Naive thymus-derived CD4-positive, alpha-beta T cell (primary cell): Measurements from ENCODE around the gene ATP13A2. TPM values are rescaled to one million over a fixed set of nuclear protein-coding genes. Genes with fewer than 3 reads are reported as not detected.

Experiments used
- ATAC-seq: fragments of 150-1000 bp; cut with Tn5 transposase; 2 replicates; pipeline ENCODE4 v1.10.0; 2021; ENCODE audit warnings: mild to moderate bottlenecking, moderate library complexity
- CTCF ChIA-PET: fragments of 350-600 bp; sonication (Branson Sonifier 250); formaldehyde crosslinking; loops from one replicate; lab custom pipeline; 2021; ENCODE audit warnings: antibody characterized with exemption; lab: Charles Lee
- POLR2A ChIA-PET: fragments of 350-600 bp; sonication (Branson Sonifier 250); formaldehyde crosslinking; loops from one replicate; lab custom pipeline; 2021; ENCODE audit warnings: antibody characterized with exemption, inconsistent platforms; lab: Charles Lee
- DNase-seq, 9 donors: peaks; one replicate each; pipeline versions ENCODE4 v3.0.0 to v3.0.0-alpha.2; 2020 to 2022; ENCODE audit warnings: mixed read lengths in 1 of 9
- H3K27ac ChIP-seq: one replicate; pipeline ENCODE4 v1.7.0; 2013; ENCODE audit warnings: mild to moderate bottlenecking, low read depth, low read length, moderate library complexity
- H3K27me3 ChIP-seq, 2 donors: one replicate each; pipeline ENCODE4 v1.7.0; 2013; ENCODE audit warnings: low read length in 2 of 2, mild to moderate bottlenecking in 2 of 2, moderate library complexity in 2 of 2; ENCODE audit not compliant: control insufficient read depth in 2 of 2, insufficient read depth in 2 of 2
- H3K36me3 ChIP-seq, 3 experiments: 1 replicate in 2 of 3; 2 replicates in 1 of 3; pipeline ENCODE4 v1.7.0; 2013; ENCODE audit warnings: low read length in 3 of 3, mild to moderate bottlenecking in 3 of 3, moderate library complexity in 1 of 3; ENCODE audit not compliant: insufficient read depth in 3 of 3, control insufficient read depth in 2 of 3
- H3K4me1 ChIP-seq, 2 donors: one replicate each; pipeline ENCODE4 v1.7.0; 2013; ENCODE audit warnings: low read length in 2 of 2, mild to moderate bottlenecking in 2 of 2, moderate library complexity in 1 of 2; ENCODE audit not compliant: control insufficient read depth in 2 of 2, insufficient read depth in 2 of 2
- H3K4me3 ChIP-seq: 2 replicates; pipeline ENCODE4 v1.7.0; 2013; ENCODE audit warnings: mild to moderate bottlenecking, low read length
- H3K9me3 ChIP-seq, 3 experiments: 1 replicate in 2 of 3; 2 replicates in 1 of 3; pipeline ENCODE4 v1.7.0; 2013; ENCODE audit warnings: low read length in 3 of 3; ENCODE audit not compliant: control insufficient read depth in 2 of 3
- H3K27ac Mint-ChIP-seq, 9 donors: one replicate each; pipeline ENCODE4 v1.8.0; 2020 to 2022; ENCODE audit warnings: mixed read lengths in 9 of 9, mild to moderate bottlenecking in 8 of 9, moderate library complexity in 5 of 9, inconsistent platforms in 2 of 9
- H3K27me3 Mint-ChIP-seq, 5 donors: one replicate each; pipeline ENCODE4 v1.8.0; 2021 to 2022; ENCODE audit warnings: mixed read lengths in 5 of 5, mild to moderate bottlenecking in 1 of 5
- H3K36me3 Mint-ChIP-seq, 5 donors: one replicate each; pipeline ENCODE4 v1.8.0; 2020 to 2022; ENCODE audit warnings: mixed read lengths in 5 of 5, mild to moderate bottlenecking in 3 of 5, inconsistent platforms in 1 of 5
- H3K4me1 Mint-ChIP-seq, 7 donors: one replicate each; pipeline ENCODE4 v1.8.0; 2020 to 2022; ENCODE audit warnings: mixed read lengths in 7 of 7, mild to moderate bottlenecking in 3 of 7, inconsistent platforms in 1 of 7
- H3K4me3 Mint-ChIP-seq, 10 donors: one replicate each; pipeline ENCODE4 v1.8.0; 2020 to 2022; ENCODE audit warnings: mild to moderate bottlenecking in 10 of 10, mixed read lengths in 10 of 10, moderate library complexity in 6 of 10, inconsistent platforms in 2 of 10
- H3K9me3 Mint-ChIP-seq, 11 donors: one replicate each; pipeline ENCODE4 v1.8.0; 2020 to 2022; ENCODE audit warnings: mixed read lengths in 11 of 11, mild to moderate bottlenecking in 4 of 11, inconsistent platforms in 1 of 11, moderate library complexity in 1 of 11
- intact Hi-C, 2 donors: fragments of 100-400 bp; cut with micrococcal nuclease; formaldehyde crosslinking; loops; one replicate each; pipeline ENCODE4 v1.15.1; 2023
- polyA plus RNA-seq, 2 donors: library from polyadenylated mRNA; unstranded; fragments of 300-500 nt; fragmentation: Illumina TruSeq; gene quantifications; one replicate each; pipeline ENCODE4 v1.2.3, GENCODE V29; 2021
- total RNA-seq, 6 experiments: library from RNA in 5 of 6; stranded (reverse) in 5 of 6; gene quantifications; 1 replicate in 5 of 6; 2 replicates in 1 of 6; pipeline ENCODE4 v1.2.3 and lab custom pipeline; 2021 to 2026

ATP13A2 gene
- total and polyA plus RNA-seq, 7 experiments from 2014 or later = 25.6 to 59.1 (median 42.1) TPM

DNA sequence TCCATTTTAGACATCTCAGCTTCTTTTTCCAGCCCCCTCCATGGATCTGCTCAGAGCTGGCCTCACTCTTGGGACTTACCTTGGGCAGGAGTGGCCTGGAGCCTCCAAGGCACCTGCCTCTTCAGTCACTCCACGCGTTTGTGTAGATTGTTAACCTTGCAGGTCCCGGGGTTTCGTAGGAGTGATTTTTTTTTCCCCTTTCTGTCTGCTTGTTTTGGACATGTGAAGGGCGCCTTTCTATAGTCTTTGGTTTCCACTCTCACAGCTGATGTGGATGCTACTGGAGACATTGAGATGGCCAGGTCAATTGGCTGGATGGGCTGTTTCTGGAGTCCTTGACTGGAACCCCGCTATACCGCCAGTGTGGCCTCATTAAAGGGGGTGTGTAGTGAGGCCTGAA, 44.1 kb upstream of the ATP13A2 start:
- H3K4me3 ChIP-seq = no peak overlapping the region
- intact Hi-C loops = loop anchor here (2.0 to 10.0 kb wide), 4 partner anchors 151 to 1531 kb away; partner anchors contain the start of genes CASP9 (in 1 of the 2), RCC2 (in 1 of the 2) and SZRD1 (in 1 of the 2)
- DNase-seq (no peak), ATAC-seq (no peak)
- peak overlapping the region in 8 of 10 donors; percentile 22 to 64 (median 46) for H3K4me3 Mint-ChIP-seq
- H3K27ac ChIP-seq = no peak overlapping the region
- peaks cover 0 to 6% (median 1%) of the 10 kb centered on the region in 5 donors for H3K36me3 Mint-ChIP-seq
- ChIA-PET CTCF (no interaction called here), POLR2A (no interaction called here)
- H3K36me3 ChIP-seq = peaks cover 0 to 3% (median 0%) of the 10 kb centered on the region in 3 experiments
- peaks cover 0 to 14% (median 7%) of the 10 kb centered on the region in 5 donors for H3K27me3 Mint-ChIP-seq
- H3K4me1 Mint-ChIP-seq = peaks cover 7 to 37% (median 31%) of the 10 kb centered on the region in 7 donors
- no peaks in the 10 kb centered on the region for H3K27me3 ChIP-seq
- H3K4me1 ChIP-seq = peaks cover 13 to 14% of the 10 kb centered on the region in 2 donors
- H3K27ac Mint-ChIP-seq = no peak overlapping the region
- H3K9me3 Mint-ChIP-seq = peaks cover 0 to 1% (median 0%) of the 10 kb centered on the region in 11 donors
- H3K9me3 ChIP-seq = no peaks in the 10 kb centered on the region

DNA sequence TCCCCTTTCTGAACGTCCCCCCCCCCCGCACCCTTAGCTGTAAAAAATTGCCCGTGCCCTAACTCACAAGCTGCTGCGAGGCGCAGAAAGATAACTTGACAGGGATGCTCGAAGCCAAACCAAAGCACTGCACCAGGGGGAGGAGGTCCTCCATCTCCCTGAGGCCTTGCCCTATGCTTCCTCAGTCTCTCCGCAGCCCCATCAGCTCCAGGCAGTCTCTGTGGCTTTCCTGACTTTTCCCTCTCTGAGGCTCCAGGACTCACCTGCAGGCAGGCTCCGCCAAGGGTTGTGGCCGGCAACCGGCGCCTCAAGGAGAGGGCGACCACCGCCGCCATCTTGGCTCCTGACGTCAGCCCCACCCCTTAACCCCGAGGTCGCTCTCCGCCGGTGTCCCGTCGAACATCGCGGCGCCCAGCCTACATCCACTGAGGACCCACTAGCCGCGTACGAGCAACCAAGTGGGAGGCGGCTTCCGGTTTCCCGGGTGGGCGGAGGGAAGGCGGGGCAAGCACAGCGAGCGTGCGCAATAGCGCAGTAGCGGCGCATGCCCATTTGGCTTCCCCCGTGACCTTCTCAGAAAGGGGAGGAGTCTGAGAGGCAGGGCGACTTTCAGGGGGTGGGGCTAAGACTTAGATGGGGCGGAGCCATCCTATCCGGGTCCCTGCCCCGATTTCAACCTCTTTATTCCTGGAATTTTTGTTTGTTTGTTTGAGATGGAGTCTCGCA, 42.1 kb upstream of the ATP13A2 start, which contains the start of gene SDHB:
SDHB (minus strand) TSS at position 348 of the 726 bp plus-strand sequence; CDS start at position 335, 13 bp downstream.
- H3K27ac Mint-ChIP-seq = peak within 1 kb of the TSS; percentile 94 to 99 (median 97)
- peaks cover 0 to 6% (median 2%) of the 10 kb centered on the region in 5 donors for H3K36me3 Mint-ChIP-seq
- ChIA-PET CTCF (interaction anchor here (0.6 kb wide), 1 partner anchor 1356 kb away, joined by 3 read pairs; no protein-coding TSS in a partner anchor), POLR2A (interaction anchor here (0.6 to 1.3 kb wide), 7 partner anchors 9 to 181 kb away, joined by 3 to 4 read pairs (median 3); no protein-coding TSS in a partner anchor)
- peaks cover 0 to 10% (median 0%) of the 10 kb centered on the region in 3 experiments for H3K36me3 ChIP-seq
- peak within 1 kb of the TSS; percentile 87 to 99 (median 98) for H3K4me3 Mint-ChIP-seq
- H3K9me3 Mint-ChIP-seq = peaks cover 0 to 1% (median 0%) of the 10 kb centered on the region in 11 donors
- H3K9me3 ChIP-seq = no peaks in the 10 kb centered on the region
- peak; percentile 97 to 100 (median 100) for DNase-seq
- H3K27me3 ChIP-seq = no peaks in the 10 kb centered on the region
- ATAC-seq = peak; percentile 99
- H3K27ac ChIP-seq = peak within 1 kb of the TSS; percentile 81
- peaks cover 0 to 7% (median 6%) of the 10 kb centered on the region in 5 donors for H3K27me3 Mint-ChIP-seq
- H3K4me1 Mint-ChIP-seq = peaks cover 8 to 39% (median 33%) of the 10 kb centered on the region in 7 donors
- H3K4me1 ChIP-seq = peaks cover 13 to 14% of the 10 kb centered on the region in 2 donors
- H3K4me3 ChIP-seq = peak within 1 kb of the TSS; percentile 77
- intact Hi-C loops = loop anchor here (1.0 to 10.0 kb wide), 9 partner anchors 42 to 1529 kb away; partner anchors contain the start of genes ATP13A2 (in 1 of the 2), CASP9 (in 1 of the 2), RCC2 (in 1 of the 2) and SZRD1 (in 1 of the 2)

DNA sequence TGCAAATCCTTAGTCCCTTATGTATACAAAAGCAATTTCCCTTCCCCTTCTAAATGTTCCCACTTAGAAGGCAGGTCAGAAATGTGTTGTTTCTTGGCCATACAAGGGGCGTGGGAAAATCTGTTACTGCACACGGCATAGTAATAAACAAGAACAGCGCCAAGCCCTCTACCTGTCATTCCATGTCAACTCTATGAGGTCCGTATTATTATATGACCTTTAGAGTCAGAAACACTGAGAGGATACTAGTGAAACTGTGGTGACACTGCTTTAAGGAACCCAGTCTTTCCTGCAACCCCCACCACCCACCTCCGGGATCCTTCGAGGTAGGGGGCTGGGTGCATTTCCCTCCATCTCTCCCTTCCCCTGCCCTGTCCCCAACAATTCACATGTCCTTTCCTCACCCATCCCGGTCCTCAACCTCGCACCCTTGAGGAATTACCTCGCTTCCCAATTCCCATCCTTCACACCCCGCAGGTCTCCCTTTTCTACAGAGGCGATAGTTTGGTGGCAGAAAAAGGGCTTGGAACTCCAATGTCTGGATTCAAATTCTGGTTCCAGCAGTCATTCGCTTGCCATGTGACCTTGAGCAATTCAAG, 41.5 kb upstream of the ATP13A2 start:
- CTCF ChIA-PET = interaction anchor here (0.6 kb wide), 1 partner anchor 44 kb away, joined by 4 read pairs; no protein-coding TSS in a partner anchor
- intact Hi-C loops = loop anchor here in 1 of 2 donors (10.0 kb wide), 1 partner anchor 688 kb away; the partner anchor contains the start of gene SZRD1
- peaks cover 0 to 10% (median 0%) of the 10 kb centered on the region in 3 experiments for H3K36me3 ChIP-seq
- H3K9me3 Mint-ChIP-seq = peaks cover 0 to under 1% (median 0%) of the 10 kb centered on the region in 11 donors
- H3K4me1 Mint-ChIP-seq = peaks cover 8 to 41% (median 33%) of the 10 kb centered on the region in 7 donors
- peak overlapping the region; percentile 77 for H3K4me3 ChIP-seq
- H3K27me3 ChIP-seq = no peaks in the 10 kb centered on the region
- H3K4me1 ChIP-seq = peaks cover 13 to 14% of the 10 kb centered on the region in 2 donors
- no peaks in the 10 kb centered on the region for H3K9me3 ChIP-seq
- DNase-seq = no peak
- H3K27me3 Mint-ChIP-seq = peaks cover 0 to 3% (median 3%) of the 10 kb centered on the region in 5 donors
- peaks cover 0 to 6% (median 2%) of the 10 kb centered on the region in 5 donors for H3K36me3 Mint-ChIP-seq
- peak overlapping the region; percentile 81 for H3K27ac ChIP-seq
- no peak for ATAC-seq
- POLR2A ChIA-PET = interaction anchor here (0.6 to 1.3 kb wide), 6 partner anchors 9 to 155 kb away, joined by 3 to 4 read pairs (median 3); no protein-coding TSS in a partner anchor
- H3K4me3 Mint-ChIP-seq = peak overlapping the region; percentile 87 to 99 (median 98)
- H3K27ac Mint-ChIP-seq = peak overlapping the region; percentile 94 to 99 (median 97)

DNA sequence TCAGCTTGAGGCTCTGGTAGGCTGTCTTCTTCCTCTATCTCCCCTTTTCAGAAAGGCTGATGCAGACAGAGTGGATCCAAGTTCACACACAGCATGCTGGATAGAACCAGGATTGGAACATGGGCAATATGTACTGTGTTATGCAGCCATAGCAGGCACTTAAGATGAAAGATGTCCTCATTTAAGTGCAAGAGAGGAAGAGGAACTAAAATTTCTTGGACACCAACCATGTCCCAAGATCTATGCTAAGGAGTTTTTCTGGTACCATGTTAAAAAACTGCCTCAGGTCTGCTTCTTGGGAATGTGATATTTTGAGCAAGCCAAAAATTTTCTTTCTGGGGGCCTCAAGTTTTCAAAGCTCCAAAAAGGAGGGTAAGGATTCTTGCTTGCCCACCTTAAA, 40.9 kb upstream of the ATP13A2 start:
- H3K4me1 ChIP-seq = peaks cover 13 to 14% of the 10 kb centered on the region in 2 donors
- CTCF ChIA-PET = interaction anchor here (0.6 kb wide), 1 partner anchor 44 kb away, joined by 4 read pairs; no protein-coding TSS in a partner anchor
- peak overlapping the region in 7 of 9 donors; percentile 25 to 96 (median 65) for H3K27ac Mint-ChIP-seq
- H3K9me3 Mint-ChIP-seq = no peaks in the 10 kb centered on the region
- H3K36me3 Mint-ChIP-seq = peaks cover 0 to 6% (median 2%) of the 10 kb centered on the region in 5 donors
- POLR2A ChIA-PET = interaction anchor here (0.6 to 0.7 kb wide), 2 partner anchors 42 to 140 kb away, joined by 3 read pairs; no protein-coding TSS in a partner anchor
- ATAC-seq (no peak), DNase-seq (no peak)
- peaks cover 0 to 10% (median 0%) of the 10 kb centered on the region in 3 experiments for H3K36me3 ChIP-seq
- H3K27me3 ChIP-seq = no peaks in the 10 kb centered on the region
- H3K4me3 Mint-ChIP-seq = peak overlapping the region; percentile 61 to 99 (median 96)
- H3K27me3 Mint-ChIP-seq = no peaks in the 10 kb centered on the region
- no peaks in the 10 kb centered on the region for H3K9me3 ChIP-seq
- peak overlapping the region; percentile 81 for H3K27ac ChIP-seq
- H3K4me3 ChIP-seq = peak overlapping the region; percentile 77
- intact Hi-C loops = loop anchor here in 1 of 2 donors (10.0 kb wide), 1 partner anchor 688 kb away; the partner anchor contains the start of gene SZRD1
- H3K4me1 Mint-ChIP-seq = peaks cover 8 to 46% (median 33%) of the 10 kb centered on the region in 7 donors

DNA sequence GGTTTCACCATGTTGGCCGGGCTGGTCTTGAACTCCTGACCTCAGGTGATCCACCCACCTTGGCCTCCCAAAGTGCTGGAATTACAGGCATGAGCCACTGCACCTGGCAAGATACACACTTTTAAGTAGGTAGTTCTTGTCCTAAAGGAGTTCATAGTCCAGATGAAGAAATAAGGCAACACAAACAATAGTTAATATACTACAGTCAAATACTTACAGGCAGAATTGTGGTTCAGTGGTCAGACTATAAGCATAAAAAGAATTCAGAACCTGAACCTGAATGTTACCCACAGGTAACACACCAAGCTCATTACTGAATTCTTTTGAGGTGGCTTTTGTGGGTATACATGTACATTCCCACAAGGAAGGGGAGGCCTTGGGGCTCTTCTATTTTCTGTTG, 40.3 kb upstream of the ATP13A2 start:
- no peak for DNase-seq
- ChIA-PET CTCF (interaction anchor here (0.7 kb wide), 1 partner anchor 204 kb away, joined by 3 read pairs; no protein-coding TSS in a partner anchor), POLR2A (interaction anchor here (0.6 to 0.7 kb wide), 2 partner anchors 42 to 139 kb away, joined by 3 read pairs; no protein-coding TSS in a partner anchor)
- peaks cover 0 to 6% (median 2%) of the 10 kb centered on the region in 5 donors for H3K36me3 Mint-ChIP-seq
- Histone ChIP-seq H3K27ac (peak overlapping the region; percentile 81), H3K4me3 (no peak overlapping the region), H3K36me3 (peaks cover 0 to 10% (median 0%) of the 10 kb centered on the region in 3 experiments), H3K9me3 (no peaks in the 10 kb centered on the region), H3K4me1 (peaks cover 13 to 14% of the 10 kb centered on the region in 2 donors), H3K27me3 (no peaks in the 10 kb centered on the region)
- intact Hi-C loops = loop anchor here in 1 of 2 donors (10.0 kb wide), 1 partner anchor 687 kb away; the partner anchor contains the start of gene SZRD1
- H3K4me1 Mint-ChIP-seq = peaks cover 8 to 46% (median 33%) of the 10 kb centered on the region in 7 donors
- ATAC-seq = no peak
- no peaks in the 10 kb centered on the region for H3K27me3 Mint-ChIP-seq
- H3K9me3 Mint-ChIP-seq = no peaks in the 10 kb centered on the region
- peak overlapping the region in 8 of 10 donors; percentile 49 to 99 (median 90) for H3K4me3 Mint-ChIP-seq
- peak overlapping the region in 5 of 9 donors; percentile 25 to 65 (median 65) for H3K27ac Mint-ChIP-seq
